HG03469 (cell line): ENCODE results near the gene TULP4.
A peak's percentile ranks its signal among the peaks of the same experiment; 100 is the strongest.
"Not testable (repeated sequence)": the region's sequence is repeated elsewhere in the genome, so short reads cannot be mapped to it uniquely, and the experiment has no call there.

Source experiments
- ATAC-seq: cut with Tn5 transposase; IDR thresholded peaks from one replicate; pipeline ENCODE4 v1.9.1; 2021; ENCODE audit warnings: mild to moderate bottlenecking, moderate library complexity, moderate number of reproducible peaks; ENCODE audit not compliant: unreplicated experiment

Gene TULP4

DNA sequence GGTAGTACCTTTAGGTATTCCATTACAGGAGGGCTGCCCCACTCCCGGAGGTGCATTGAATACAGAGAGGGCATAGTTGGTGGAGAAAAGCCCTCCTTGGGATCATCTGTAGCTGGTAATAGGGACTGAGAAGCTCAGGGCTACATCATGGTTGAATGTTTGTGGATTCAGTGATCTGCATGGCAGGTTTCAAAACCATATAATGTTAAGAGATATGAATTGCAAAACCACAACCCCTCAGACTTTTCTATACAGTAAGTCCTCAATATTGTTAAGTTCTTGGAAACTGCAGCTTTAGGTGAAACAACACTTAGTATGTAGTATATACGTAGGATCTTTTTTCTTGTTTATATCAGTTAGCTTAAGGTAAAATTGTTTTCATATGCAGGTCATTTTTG is 11.3 kb downstream of the TULP4 start:
- peak; percentile 23 for ATAC-seq

DNA sequence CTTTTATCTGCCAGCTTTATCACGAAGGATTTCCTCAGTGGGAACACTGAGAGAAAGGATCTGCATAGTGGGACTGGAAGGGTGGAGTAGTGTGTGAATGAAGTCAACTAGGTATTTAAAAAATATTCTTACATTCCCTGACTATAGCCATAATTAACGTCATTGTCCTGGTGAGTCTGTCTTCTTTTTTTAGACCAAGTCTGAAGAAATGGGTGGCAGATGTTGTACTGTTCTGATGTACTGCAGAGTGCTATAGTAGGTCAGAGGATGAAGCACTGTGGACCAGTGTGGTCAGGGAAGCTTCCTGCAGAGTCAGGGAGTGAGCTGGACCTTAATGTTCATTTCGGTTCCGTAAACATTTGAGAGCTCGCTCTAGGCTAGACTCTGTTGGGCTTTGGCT is 11.9 kb downstream of the TULP4 start:
- ATAC-seq: no peak

DNA sequence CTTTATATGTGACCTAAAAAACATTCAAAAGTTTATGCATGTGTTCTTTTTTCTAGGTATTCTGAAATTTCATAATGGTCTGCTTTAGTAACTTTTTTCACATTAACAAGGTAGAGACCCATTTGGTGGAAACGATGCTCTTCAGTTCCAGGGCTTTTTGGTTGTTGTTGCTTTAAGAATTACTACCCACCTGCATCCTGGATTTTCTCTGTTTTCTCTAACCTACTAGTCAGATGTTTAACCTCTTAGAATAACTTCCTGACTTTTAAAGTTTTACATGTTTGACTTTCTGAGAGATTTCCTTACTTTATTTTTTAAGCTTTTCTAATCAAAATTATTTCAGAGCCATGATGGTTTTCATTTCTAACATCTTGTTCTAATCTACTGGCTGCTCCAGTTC is 14.9 kb downstream of the TULP4 start:
- ATAC-seq: no peak

DNA sequence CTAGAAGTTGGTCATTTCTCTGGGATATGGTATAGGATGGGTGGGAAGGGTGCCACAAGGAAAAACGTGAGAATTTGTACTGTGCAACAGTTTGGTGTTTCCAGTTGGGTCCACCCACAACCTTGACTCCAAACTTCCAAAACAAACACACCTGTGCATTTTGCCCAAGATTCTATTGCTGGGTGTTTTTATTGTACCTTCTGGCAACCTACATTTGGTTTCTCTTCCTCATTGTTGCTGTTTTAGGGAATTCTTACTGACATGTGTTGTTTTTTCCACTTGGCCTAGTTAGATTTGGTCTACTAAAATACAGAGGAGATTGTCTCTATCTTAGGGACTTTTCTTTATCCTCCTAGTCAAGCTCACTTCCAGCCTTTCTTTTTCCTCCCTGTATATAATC is 16.7 kb downstream of the TULP4 start:
- no peak for ATAC-seq

DNA sequence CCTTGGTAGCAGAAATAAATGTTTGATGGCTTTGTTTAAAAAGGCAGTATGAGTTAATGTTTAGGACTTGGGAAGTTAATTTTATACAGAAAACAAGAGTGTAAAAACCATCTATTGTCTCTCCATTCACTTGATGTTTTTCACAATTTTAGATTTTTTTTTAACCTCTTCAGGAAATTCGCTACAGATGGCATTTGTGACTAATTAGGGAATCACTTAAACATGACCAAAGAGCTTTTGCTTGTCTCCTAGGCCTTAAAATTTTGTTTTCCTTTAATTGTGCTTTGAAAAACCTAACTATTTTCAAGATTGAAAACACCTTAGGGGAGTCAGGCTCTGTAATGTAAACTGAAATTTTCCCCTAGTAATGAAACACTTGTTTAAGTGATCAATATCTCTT is 17.3 kb downstream of the TULP4 start:
- no peak for ATAC-seq

DNA sequence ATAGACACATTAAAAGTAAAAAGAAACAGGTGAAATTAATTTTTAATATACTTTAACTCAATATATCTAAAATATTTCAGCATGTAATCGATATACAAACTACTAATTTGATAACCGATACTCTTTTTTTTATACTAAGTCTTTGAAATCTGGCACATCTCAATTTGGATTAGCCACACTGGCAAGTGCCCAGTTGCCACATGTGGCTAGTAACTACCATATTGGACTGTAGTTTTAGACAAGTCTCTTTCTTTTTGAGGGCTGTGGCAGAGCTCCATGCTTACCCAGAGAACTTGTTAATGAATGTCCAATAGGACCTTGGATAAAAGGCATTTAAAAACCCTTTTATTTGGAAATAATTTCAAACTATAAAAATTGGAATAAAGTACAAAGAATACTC is 17.8 kb downstream of the TULP4 start:
- ATAC-seq: no peak

DNA sequence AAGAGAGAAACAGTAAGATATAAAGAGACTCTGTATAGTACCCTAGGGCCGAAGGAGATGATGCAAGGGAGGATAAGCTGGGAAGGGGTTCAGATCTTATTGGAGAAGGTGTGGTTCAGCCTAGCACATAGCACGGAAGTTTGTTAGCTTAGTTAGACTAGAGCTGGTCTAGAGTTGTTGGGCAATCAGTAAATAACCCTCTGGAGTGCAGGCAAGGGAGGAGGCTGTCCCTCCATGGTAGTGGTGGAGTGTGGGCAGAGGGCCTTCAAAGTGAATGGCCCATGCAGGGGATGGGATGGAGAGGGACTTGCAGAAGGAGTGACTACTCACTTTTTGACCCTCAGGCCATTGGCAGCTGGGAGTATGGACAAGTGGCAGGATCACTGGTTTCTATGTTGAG is 20.0 kb downstream of the TULP4 start:
- ATAC-seq: no peak

DNA sequence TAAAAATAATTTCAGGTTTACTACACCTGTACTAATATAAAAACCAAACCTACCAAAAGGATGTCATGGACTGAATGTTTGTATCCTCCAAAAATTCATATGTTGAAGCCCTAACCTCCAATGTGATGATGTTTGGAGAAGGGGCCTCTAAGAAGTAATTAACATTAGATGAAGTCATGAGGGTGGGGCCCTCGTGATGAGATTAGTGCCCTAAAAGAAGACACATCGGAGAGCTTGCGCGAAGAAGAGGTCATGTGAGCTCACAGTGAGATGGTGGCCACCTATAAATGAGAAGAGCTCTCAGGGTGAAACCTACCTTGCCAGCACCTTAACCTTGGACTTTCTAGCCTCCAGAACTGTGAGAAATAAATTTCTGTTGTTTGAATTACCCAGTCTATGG is 20.8 kb downstream of the TULP4 start:
- no peak for ATAC-seq

DNA sequence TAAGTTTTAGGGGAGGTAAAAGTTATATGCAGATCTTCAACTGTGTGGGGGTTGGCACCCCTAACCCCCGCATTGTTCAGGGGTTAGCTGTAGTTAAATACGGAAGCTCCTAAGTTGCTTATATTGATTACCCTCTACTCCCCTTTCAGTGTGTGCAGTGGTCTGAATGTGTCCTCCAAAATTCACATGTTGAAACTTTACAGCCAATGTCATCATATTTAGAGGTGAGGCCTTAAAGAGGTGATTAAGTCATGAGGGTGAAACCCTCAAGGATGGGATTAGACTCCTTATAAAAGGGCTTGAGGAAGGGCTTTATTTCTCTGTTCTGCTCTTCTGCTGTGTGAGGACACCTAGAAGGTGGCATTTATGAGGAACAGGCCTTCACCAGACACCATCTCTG is 22.3 kb downstream of the TULP4 start:
- ATAC-seq: no peak

DNA sequence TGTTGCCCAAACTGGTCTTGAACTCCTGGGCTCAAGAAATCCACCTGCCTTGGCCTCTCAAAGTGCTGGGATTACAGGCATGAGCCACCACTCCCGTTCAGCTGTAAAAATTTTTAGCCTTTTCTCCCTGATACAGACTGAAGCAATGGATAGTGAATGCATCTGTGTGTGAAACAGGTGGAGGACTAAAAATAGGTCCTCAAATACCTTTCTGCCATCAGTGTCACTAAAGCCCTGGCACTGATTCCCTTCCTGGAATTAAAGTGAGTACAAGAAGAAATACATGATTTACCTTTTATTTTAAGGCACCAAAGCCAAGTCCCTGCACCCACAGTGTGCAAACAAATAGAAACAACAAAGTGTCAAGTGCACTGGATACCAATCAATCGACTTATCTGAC is 25.1 kb downstream of the TULP4 start:
- no peak for ATAC-seq

DNA sequence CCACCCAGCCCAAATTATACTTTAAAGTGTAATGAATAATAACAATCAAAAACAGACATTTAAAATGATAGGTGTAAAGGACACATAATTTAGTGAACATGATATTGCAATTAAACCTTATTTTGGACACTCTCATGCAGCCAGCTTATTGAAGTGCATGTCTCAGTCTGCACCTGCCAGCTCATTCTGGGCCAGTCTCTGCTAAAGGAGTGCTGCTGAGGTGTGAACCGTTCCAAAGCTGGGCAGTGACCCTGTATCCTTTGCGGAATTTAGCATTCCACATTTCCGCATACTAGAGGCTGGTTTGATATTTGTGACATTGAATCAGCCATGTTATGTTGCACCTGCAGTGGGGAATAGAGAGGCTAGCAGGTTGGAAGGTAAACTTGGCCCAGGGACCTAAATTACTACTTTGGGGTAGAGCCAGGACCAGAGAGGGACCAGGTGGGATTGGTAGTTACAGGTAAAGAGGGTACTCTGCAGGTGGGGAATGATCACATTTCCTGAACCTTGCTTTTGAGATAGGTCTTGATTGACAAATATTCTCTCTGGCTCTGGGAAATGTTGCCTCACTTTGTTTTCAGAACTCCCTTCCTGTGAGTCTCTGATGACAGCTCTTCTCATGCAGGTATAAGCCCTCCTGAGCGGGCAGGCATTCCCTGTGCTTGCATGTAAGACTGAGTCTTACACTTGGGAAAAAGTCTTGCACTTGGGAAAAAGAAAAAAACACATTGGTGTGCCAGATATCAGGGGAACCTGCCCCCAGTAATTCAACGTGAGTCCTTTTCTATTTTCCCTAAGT is 26.2 kb downstream of the TULP4 start:
- no peak for ATAC-seq

DNA sequence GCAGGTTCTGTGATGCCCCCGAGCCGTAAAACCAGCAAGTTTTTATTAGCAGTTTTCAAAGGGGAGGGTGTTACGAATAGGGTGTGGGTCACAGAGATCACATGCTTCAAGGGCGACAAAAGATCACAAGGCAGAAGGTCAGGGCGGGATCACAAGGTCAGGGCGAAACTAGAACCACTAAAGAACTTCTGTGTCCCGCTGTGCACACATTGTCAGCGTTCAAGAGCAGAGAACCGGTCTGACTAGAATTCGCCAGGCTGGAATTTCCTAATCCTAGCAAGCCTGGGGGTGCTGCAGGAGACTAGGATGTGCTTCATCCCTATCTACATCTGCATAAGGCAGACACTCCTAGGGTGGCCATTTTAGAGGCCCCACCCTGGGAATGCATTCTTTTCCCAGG is 26.9 kb downstream of the TULP4 start:
- not testable (repeated sequence) for ATAC-seq

DNA sequence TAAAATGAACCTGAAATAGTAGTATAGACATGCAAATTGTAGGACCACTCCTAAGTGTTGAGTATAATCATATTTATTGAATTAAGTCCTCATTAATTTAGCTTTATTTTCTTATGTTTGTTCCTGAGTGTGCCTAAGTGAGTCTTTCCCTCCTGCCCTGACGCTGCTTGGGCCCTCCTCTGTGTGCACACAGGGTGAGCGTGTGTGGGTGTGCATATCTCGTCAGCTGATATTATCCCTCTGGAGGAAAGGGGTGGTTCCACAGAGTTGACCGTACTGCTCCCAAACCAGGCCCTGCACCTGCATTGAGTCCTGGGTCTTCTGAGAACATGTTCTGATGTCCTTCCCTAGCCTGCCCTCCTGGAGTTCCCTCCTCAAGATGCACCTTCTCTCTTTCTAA is 28.0 kb downstream of the TULP4 start:
- ATAC-seq: no peak

DNA sequence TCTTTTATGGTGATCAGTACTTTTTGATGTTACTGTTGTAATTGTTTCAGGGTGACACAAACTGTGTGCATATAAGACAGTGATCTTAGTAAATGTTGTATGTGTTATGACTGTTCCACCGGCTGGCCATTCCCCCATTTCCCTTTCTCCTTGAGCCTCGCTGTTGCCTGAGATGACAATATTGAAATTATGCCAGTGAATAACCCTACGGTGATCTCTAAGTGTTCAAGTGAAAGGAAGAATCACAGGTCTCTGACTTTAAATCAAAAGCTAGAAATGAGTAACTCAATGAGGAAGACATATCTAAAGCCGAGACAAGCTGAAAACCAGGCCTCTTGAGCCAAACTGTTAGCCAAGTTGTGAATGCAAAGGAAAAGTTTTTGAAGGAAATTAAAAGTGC is 32.3 kb downstream of the TULP4 start:
- no peak for ATAC-seq

DNA sequence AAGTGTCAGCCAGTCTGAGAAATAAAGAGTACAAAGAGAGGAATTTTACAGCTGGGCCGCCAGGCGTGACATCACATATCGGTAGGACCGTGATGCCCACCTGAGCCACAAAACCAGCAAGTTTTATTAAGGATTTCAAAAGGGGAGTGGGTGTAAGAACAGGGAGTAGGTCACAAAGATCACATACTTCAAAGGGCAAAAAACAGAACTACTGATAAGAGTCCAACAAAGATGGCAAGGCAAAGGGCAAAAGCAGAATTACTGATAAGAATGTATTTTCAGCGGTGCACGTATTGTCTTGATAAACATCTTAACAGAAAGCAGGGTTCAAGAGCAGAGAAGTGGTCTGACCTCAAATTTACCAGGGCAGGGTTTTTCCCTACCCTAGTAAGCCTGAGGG is 33.2 kb downstream of the TULP4 start:
- ATAC-seq: not testable (repeated sequence)

DNA sequence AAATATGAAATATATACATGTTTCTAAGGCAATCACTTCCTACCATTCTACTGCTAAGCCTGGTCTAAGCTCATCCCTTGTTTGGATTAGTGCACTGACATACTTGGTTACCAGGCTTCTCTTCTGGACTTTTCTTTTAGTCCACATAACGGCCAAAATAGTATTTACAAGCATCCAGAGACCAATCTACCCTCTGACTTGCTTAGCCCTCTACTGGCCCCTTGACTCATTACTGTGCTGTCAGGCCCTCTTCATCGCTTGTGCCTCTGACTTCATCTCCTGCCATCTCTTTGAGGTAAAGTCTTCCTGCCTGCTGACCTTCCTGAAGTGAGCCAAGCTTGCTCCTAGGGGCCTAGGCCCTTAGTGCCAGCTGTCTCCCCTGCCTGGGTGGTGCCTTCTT is 35.1 kb downstream of the TULP4 start:
- ATAC-seq: no peak

DNA sequence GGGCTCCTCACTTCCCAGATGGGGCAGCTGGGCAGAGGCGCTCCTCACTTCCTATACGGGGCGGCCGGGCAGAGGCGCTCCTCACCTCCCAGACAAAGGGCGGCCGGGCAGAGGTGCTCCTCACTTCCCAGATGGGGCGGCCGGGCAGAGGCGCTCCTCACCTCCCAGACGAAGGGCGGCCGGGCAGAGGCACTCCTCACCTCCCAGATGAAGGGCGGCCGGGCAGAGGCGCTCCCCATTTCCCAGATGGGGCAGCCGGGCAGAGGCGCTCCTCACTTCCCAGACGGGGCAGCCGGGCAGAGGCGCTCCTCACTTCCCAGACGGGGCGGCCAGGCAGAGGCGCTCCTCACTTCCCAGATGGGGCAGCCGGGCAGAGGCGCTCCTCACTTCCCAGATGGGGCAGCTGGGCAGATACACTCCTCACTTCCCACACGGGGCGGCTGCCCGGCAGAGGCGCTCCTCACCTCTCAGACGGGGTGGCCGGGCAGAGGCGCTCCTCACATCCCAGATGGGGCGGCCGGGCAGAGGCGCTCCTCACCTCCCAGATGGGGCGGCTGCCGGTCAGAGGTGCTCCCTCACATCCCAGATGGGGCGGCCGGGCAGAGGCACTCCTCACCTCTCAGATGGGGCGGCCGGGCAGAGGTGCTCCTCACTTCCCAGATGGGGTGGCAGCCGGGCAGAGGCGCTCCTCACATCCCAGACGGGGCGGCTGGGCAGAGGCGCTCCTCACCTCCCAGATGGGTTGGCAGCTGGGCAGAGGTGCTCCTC is 36.7 kb downstream of the TULP4 start:
- ATAC-seq: not testable (repeated sequence)

DNA sequence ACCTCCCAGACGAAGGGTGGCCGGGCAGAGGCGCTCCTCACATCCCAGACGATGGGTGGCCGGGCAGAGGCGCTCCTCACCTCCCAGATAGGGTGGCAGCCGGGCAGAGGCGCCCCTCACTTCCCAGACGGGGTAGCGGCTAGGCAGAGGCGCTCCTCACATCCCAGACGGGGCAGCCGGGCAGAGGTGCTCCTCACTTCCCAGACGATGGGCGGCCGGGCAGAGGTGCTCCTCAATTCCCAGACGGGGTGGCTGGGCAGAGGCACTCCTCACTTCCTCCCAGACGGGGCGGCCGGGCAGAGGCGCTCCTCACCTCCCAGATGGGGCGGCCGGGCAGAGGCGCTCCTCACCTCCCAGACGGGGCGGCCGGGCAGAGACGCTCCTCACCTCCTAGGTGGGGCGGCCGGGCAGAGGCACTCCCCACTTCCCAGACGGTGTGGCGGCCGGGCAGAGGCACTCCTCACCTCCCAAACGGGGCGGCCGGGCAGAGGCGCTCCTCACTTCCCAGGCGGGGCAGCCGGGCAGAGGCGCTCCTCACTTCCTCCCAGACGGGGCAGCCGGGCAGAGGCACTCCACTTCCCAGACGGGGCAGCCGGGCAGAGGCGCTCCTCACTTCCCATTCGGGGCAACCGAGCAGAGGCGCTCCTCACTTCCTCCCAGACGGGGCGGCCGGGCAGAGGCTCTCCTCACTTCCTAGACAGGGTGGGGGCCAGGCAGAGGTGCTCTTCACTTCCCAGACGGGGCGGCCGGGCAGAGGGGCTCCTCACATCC is 37.4 kb downstream of the TULP4 start:
- ATAC-seq: not testable (repeated sequence)

DNA sequence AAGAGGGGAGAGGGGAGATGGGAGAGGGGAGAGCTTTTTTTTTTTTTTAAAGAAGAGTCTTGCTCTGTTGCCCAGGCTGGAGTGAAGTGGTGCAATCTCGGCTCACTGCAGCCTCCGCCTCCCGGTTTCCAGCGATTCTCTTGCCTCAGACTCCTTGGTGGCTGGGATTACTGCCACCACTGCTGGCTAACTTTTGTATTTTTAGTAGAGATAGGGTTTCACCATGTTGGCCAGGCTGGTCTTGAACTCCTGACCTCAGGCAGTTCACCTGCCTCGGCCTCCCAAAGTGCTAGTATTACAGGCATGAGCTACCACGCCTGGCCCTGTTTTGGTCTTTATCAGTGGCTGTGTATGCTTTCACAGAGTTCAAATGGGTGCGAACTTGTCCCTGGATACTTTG is 38.5 kb downstream of the TULP4 start:
- not testable (repeated sequence) for ATAC-seq

DNA sequence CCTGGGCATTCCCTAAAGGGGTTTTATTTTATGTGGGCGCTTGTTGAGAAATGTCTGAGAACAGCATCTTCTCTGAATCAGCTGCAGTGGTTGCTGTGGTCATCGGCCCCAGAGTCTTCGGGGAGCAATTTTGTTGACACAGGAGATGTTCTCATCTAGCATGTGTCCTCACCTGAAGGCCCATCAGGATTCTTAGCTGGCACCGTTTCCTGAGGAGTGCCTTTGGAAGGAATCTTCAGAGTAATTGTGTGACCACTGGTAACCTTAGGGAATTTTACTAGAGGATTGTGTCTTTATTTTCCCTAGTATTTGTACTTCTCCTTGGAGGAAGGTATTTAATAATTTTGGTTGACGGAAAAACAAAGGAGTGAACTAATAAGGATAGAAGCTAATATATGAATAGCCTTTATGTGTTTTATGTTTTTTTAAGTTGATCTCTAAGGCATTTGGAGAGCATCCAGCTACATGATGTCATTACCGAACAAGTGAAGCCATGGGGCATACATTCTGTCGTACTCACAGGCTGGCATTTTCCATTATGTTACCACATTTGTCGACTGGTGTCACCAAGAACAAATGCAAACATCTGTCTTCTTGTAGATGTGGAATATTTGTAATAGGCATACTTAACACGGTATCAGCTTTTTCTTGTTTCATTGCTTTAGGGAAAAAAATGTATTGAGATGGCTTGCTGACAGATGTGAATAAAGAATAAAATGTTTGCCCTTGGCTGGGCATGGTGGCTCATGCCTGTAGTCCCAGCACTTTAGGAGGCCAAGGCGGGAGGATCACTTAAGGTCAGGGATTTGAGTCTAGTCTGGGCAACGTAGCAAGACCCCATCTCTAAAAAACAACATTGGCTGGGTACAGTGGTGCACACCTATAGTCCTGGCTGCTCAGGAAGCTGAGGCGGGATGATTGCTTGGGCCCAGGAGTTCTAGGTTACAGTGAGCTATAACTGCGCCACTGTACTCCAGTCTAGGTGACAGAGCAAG is 41.9 kb downstream of the TULP4 start:
- ATAC-seq: no peak
